SHP77 (cell line): Measurements from ENCODE around the gene NLGN1.

ENCODE experiments used
- DNase-seq, 2 experiments: peaks; one replicate each; lab custom pipeline; 2025; lab: John Stamatoyannopoulos, UW

Gene NLGN1

DNA sequence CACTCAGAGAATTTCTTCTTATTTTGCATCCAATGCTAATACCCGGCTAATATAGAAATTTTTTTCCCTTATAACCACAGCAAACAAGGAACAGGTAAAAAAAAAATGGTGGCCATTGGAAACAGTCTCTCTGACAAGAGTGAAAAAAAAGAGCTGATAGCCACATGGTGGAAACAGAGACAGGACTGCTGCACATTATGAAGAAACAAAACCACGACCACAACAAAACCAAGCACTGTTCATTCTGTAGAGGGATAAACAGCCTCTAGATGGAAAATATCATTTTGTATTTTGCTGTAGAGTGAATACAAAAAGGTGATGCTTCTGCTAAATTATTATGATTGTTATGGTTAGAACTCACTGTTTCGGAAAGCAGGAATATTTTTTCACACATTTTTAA lies 686.2 kb downstream of the NLGN1 start:
- DNase-seq: no peak

DNA sequence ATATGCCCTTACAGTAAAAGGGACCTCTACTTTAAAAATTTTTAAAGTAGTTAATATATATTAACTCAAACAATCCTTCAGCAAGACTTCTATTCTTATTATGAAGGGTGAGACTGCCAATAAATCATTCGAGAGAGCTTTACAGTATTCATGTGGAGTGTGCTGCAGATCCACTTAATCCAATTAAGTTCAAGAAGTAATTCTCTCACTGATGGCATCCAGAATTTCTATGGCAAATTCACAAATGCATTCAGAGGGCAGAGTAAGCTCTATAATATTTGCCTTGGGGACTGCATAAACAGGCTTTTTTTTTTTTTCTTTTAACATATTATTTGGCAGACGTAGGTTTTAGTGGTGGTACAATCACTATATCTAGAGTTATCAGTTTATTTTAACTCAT lies 692.0 kb downstream of the NLGN1 start:
- DNase-seq: no peak

- DNase-seq: no peak
Measured at GRCh38 chr3:174094669-174095068, 697.1 kb downstream of the NLGN1 start.

DNA sequence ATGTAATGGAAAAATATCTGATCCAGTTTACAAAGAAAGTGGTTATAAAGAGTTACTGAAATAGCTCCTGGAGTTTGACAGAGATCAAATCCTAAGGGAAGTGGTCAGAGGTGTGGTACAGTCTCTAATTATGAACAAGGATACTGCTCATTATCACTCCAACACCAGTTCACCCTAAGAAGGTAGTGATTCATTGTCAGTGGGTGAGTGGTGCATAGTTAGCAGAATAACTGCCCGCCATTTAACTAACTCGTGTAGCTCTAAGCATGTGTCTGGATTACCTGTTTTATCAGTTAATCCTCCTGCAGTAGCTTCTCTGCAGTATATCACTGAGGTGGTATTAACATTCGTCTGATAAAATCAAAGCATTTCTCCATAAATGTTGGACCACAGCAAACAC lies 700.1 kb downstream of the NLGN1 start:
- DNase-seq: no peak

DNA sequence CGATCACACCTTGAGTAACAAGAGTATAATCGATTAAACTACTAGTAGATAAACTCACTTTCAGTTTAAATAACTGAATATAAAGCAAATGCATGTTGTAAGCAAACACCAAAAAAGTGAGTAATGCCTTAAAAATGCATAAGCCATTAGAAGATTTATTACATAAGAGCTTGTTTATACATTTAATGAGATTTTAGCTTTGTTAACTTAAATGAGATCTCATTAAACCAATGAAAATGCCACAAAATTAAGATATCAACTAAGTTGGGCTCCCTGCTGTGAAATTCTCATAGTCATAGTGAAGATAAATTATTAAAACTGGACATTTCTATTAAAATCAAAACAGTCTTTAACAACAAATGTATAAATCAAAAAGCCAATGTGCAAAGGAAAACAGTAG lies 701.2 kb downstream of the NLGN1 start:
- no peak for DNase-seq

DNA sequence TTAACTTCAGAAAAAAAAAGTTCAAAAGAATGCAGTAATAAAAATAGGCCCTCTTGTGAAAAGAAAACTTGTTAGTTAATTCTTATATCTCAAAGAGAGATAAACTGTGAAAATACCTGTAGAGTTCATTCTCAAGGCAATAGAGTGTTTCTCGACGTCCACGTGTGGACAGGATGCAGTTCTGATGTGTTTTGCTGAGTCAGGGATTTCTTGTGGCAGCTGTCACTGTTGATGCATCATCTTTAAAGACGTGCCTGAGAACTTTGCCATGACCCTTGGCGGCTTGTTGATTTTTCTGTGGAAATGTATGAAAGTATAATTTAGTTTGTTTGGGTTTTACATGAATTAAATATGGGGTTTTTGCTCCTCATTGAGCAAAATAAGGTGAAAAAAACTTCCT lies 702.2 kb downstream of the NLGN1 start:
- no peak for DNase-seq

- no peak for DNase-seq
Measured at GRCh38 chr3:174100744-174101143, 703.2 kb downstream of the NLGN1 start.

- no peak for DNase-seq
Measured at GRCh38 chr3:174101244-174101643, 703.7 kb downstream of the NLGN1 start.

GRCh38 chr3:174102274-174102673 lies 704.7 kb downstream of the NLGN1 start:
- DNase-seq: no peak

DNA sequence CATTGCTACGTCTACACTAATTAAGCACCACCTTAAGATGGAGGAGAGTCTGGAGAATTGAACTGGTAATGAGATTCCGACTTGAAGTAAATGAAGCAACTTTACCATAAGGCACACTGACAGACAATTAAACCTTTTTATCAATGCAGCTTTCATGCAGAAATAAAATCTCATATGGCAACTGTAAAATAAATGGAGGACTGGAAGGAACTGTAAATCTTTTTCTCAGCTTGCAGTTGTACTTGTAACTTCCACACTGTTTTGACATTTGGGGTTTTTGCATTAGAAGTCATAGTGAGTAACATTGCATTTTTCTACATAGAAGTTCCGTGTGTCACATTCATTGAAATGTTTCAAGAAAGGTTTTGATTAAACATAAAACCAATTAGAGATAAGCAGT lies 705.3 kb downstream of the NLGN1 start:
- DNase-seq: no peak

DNA sequence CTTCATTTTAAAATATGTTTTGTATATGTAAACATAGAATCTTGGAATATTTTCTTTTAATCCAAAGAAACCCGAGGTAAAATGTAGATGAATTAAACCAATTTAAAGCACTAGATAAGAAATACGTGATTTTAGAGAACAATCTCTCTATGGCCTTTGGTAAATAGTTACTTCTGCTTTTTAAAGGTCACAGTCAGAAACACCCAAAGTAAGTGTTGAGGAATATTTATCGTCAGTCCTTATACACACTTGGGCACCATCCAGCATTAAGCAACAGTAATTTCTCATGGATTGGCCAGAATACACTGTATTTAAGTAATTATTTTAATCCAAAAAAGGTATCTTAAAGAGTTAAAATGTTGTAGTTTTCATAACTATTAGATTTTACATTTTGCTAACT lies 713.2 kb downstream of the NLGN1 start:
- DNase-seq: no peak

DNA sequence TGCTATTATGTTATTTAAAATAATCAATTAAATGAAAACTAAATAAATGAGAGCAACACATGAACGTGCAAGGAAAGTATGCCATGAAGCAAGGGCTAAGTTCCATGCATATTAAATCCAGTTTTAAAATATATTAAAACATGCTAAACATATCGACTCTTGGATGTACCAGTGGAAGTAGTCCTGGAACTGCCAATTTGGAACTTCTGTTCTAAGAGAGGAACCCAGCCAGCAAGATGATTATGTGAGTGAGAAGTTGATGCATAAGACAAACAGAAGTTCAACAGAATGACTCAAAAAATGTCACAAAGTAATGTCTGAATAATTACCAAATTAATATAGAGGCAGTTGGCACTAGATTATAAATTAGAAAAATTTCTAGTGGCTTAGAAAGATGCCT lies 714.2 kb downstream of the NLGN1 start:
- DNase-seq: no peak

DNA sequence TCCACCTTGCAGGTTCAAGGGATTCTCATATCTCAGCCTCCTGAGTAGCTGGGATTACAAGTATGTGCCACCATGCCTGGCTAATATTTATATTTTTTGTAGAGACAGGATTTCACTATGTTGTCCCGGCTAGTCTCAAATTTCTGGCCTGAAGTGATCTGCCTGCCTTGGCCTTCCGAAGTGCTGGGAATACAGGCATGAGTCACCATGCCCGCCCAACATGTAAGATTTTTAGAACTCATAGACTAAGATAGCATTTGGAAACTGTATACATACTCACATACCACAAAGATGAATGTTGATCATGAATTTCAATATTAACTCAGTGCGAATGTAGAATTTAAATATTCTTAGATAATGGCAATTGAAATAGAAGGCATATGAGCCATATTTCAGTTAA lies 718.9 kb downstream of the NLGN1 start:
- no peak for DNase-seq

DNA sequence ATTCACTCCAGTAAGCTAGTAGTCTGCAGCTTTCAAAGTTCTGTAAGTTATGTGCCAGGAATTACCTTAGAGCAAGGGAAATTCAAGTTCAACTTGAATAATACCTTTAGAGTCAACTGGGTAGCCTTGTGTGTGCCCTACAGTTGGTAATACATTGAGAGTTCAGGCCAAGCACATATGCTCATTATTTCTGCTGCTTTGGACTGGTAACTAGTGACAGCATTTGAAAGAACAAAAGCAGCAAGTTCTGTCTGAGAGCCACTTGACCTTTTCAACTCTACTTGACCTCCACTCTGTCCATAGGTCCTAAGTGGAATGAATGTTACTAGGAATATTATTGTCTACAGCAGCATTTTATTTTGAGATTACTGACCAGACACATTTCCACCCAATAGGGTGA lies 723.5 kb downstream of the NLGN1 start:
- peak in 1 of 2 experiments; percentile 4 for DNase-seq

DNA sequence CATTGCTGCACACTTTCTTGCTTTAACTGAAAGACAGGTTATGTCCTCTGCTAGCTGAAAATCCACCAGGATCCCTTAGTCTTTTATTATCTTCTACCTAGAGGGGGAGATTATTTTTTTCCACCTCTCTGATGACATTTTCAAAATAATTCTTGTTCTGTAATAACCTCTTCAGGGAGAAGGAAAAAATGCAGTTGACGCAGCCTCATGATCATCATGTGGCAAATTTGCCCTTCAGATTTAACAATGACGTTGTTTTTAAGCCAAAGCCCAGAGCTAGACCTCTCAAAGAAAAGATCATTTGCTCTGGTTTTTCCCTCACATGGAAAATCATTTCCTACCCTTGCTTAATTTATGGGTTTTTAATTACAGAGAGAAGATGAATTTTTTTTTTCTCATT lies 724.9 kb downstream of the NLGN1 start:
- DNase-seq: no peak

DNA sequence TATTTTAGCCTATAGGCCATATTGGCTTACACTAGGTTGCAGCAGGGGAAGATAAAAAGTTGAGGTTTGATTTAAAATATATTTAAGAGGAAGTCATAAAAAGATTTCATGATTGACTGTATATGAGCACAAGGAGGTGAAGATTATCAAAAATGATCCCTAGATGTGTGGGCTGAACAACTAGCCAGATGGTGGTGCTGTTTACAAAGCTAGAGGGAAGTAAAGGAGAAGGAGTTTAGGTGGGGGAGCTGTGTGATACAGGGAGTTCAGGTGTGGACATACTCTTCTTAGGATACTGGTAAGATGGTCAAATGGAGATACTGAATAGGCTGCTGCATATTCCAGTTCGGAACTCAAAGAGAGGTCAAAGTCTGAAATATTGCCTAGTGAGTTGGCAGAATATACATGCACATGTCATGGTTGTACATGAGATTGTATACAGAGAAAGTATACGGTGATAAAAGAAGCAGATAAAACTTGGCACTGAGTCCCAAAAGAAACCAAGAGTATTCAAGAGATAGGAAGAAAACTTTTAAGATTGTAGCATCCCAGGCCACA lies 727.8 kb downstream of the NLGN1 start:
- peak; percentile 40 to 42 for DNase-seq

GRCh38 chr3:174126990-174127758 lies 729.6 kb downstream of the NLGN1 start:
- DNase-seq: no peak

GRCh38 chr3:174132006-174132405 lies 734.5 kb downstream of the NLGN1 start:
- DNase-seq: no peak

- DNase-seq: no peak
Measured at GRCh38 chr3:174132421-174133042, 735.0 kb downstream of the NLGN1 start.

DNA sequence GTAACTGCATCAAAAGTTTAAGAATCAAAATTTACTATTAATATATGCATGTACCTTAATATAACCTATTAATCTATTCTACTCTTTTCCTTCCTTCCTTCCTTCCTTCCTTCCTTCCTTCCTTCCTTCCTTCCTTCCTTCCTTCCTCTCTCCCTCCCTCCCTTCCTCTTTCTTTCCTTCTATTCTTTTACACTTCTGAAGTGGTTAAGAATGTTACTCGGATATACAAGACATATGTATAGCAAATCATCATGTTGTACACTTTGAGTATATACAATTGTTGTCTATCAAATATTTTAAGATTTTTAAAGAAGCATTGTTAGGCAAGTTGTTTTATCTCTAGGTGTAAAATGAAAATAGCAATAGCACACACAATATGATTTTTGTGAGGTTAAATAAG lies 748.5 kb downstream of the NLGN1 start:
- DNase-seq: no peak

DNA sequence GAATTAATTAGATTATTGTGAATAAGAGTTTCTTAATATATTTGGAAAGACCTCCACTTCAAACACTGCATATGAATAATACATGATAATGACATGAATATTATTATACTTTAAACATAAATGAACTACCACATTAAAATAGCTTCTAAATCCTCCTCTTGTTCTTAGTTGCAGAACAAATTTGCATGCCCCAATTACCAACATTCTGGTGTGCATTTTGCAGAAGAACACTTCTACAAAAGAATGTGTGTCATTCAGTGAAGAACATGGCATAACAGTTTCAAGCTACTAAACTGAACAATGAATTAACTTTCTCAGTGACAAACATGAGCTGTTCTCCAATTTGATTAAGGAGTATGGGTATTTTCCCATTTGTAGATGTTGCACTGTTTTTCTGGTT lies 750.3 kb downstream of the NLGN1 start:
- DNase-seq: no peak

GRCh38 chr3:174153871-174154270 lies 756.3 kb downstream of the NLGN1 start:
- DNase-seq: no peak

DNA sequence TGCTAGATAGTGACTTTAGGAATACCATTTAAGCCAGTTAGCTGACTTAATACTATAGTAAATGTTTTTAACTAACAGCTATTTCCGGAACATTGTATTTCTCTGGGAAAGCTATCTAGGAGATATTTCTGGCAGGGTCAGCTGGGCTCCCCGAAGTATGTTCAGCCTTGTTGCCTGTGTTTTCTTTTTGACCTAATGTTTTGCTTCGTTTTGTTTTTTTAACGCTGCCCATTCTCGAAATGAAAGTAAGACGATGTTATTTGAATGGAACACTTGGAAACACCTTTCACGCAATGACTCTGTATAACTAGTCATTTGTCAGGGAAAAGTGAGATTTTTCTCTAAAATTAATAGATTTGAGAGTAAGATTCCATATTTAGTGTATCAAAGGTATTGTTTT lies 758.7 kb downstream of the NLGN1 start:
- no peak for DNase-seq

GRCh38 chr3:174158674-174159073 lies 761.1 kb downstream of the NLGN1 start:
- no peak for DNase-seq
